HepG2 (cell line): ENCODE results near the gene WDR6. TPM values are rescaled to one million over a fixed set of nuclear protein-coding genes. Genes with fewer than 3 reads are reported as not detected.
A peak's percentile ranks its signal among the peaks of the same experiment; 100 is the strongest.

Source experiments
- CBX1 ChIP-seq: IDR thresholded peaks from one replicate; pipeline ENCODE4 v1.6.1; 2016; ENCODE audit warnings: antibody characterized with exemption, low read depth
- CBX2 ChIP-seq, 2 experiments: fragments of 200-600 bp in 1 of 2; sonication (generic); formaldehyde crosslinking in 1 of 2; IDR thresholded peaks; 2 replicates each; pipeline versions ENCODE4 v1.7.0 to v1.8.1; 2018 to 2022; ENCODE audit warnings: low read depth in 2 of 2, low read length in 1 of 2, mild to moderate bottlenecking in 1 of 2, missing genetic modification reagents in 1 of 2
- DPF2 ChIP-seq: sonication (generic); formaldehyde crosslinking; IDR thresholded peaks from 2 replicates; pipeline ENCODE4 v1.4.0; 2020; ENCODE audit warnings: mild to moderate bottlenecking, low read depth, missing genetic modification reagents, borderline replicate concordance
- DZIP1 ChIP-seq: sonication (generic); formaldehyde crosslinking; IDR thresholded peaks from 2 replicates; pipeline ENCODE4 v1.5.0; 2020; ENCODE audit warnings: mild to moderate bottlenecking, missing genetic modification reagents
- FOXK2 ChIP-seq: fragments of 450-650 bp; IDR thresholded peaks from 2 replicates; pipeline ENCODE4 v1.6.1; 2016
- GPBP1L1 ChIP-seq: sonication (generic); formaldehyde crosslinking; IDR thresholded peaks from 2 replicates; pipeline ENCODE4 v1.5.0; 2020; ENCODE audit warnings: mild to moderate bottlenecking, missing genetic modification reagents
- HBP1 ChIP-seq: IDR thresholded peaks from 2 replicates; pipeline ENCODE4 v1.6.1; 2016; ENCODE audit warnings: low read depth, control low read depth
- HMG20A ChIP-seq: IDR thresholded peaks from 2 replicates; pipeline ENCODE4 v1.6.1; 2016; ENCODE audit warnings: borderline replicate concordance
- HNRNPLL ChIP-seq: fragments of 200-400 bp; formaldehyde crosslinking; IDR thresholded peaks from 2 replicates; pipeline ENCODE4 v1.6.1; 2017; ENCODE audit warnings: mild to moderate bottlenecking, low read depth, low read length; ENCODE audit not compliant: poor library complexity, severe bottlenecking
- MXD4 ChIP-seq: IDR thresholded peaks from 2 replicates; pipeline ENCODE4 v1.6.1; 2016; ENCODE audit warnings: mild to moderate bottlenecking, missing biosample characterization, missing genetic modification reagents
- PHF8 ChIP-seq: sonication (generic); formaldehyde crosslinking; IDR thresholded peaks from 2 replicates; pipeline ENCODE4 v1.5.0; 2020; ENCODE audit warnings: missing genetic modification reagents
- PITX1 ChIP-seq: sonication (generic); formaldehyde crosslinking; IDR thresholded peaks from 2 replicates; pipeline ENCODE4 v1.5.1; 2020; ENCODE audit warnings: mild to moderate bottlenecking, missing genetic modification reagents
- SMARCE1 ChIP-seq: fragments of 450-650 bp; IDR thresholded peaks from 2 replicates; pipeline ENCODE4 v1.6.1; 2017; ENCODE audit warnings: borderline replicate concordance
- TBL1XR1 ChIP-seq: fragments of 150-350 bp; IDR thresholded peaks from 2 replicates; pipeline ENCODE4 v1.6.1; 2014; ENCODE audit warnings: borderline replicate concordance, low read length; ENCODE audit not compliant: partially characterized antibody
- ZMYM2 ChIP-seq: sonication (generic); formaldehyde crosslinking; IDR thresholded peaks from 2 replicates; pipeline ENCODE4 v1.8.0; 2022; ENCODE audit warnings: mild to moderate bottlenecking, missing genetic modification reagents
- ZNF121 ChIP-seq: sonication (generic); formaldehyde crosslinking; IDR thresholded peaks from 2 replicates; pipeline ENCODE4 v1.5.0; 2020; ENCODE audit warnings: mild to moderate bottlenecking, missing genetic modification reagents
- ZNF335 ChIP-seq: sonication (generic); formaldehyde crosslinking; IDR thresholded peaks from 2 replicates; pipeline ENCODE4 v1.4.0; 2020; ENCODE audit warnings: missing genetic modification reagents
- ZNF552 ChIP-seq: sonication (generic); formaldehyde crosslinking; IDR thresholded peaks from 2 replicates; pipeline ENCODE4 v1.9.0; 2022; ENCODE audit warnings: missing genetic modification reagents, mild to moderate bottlenecking, borderline replicate concordance
- ZNF761 ChIP-seq: sonication (generic); formaldehyde crosslinking; conservative IDR thresholded peaks from 2 replicates; pipeline ENCODE4 v1.4.0; 2020; ENCODE audit warnings: mild to moderate bottlenecking, missing genetic modification reagents
- ZNF770 ChIP-seq: sonication (generic); formaldehyde crosslinking; IDR thresholded peaks from 2 replicates; pipeline ENCODE4 v1.5.0; 2020; ENCODE audit warnings: mild to moderate bottlenecking, missing genetic modification reagents
- polyA plus RNA-seq, 8 experiments: library from polyadenylated mRNA; depleted of rRNA in 3 of 8; stranded (reverse) in 7 of 8; unstranded in 1 of 8; fragments of >200 nt; fragmentation: Illumina TruSeq in 4 of 8; extraction: Trizol in 4 of 8; gene quantifications; 2 replicates each; pipeline versions ENCODE4 v1.2.1 to v1.2.3, GENCODE V29; 2011 to 2016; ENCODE audit warnings: low read depth in 4 of 8, missing spikeins in 1 of 8, mixed read lengths in 1 of 8; ENCODE audit not compliant: insufficient read depth in 1 of 8
- total RNA-seq, 5 experiments: library from RNA; depleted of rRNA; stranded (reverse); fragments of >200 nt; fragmentation: Illumina TruSeq; extraction: Trizol; gene quantifications; 2 replicates each; pipeline ENCODE4 v1.2.3, GENCODE V29; 2016; ENCODE audit warnings: low read depth in 1 of 5

Gene WDR6
- total and polyA plus RNA-seq, 2 of the 13 experiments (the other 11 are each of a cell fraction or from before 2014, with no cell fraction given), result 73.4 to 139 TPM

- TF ChIP-seq DZIP1 (CRISPR knock-in tag), result 0 out of 2 replicates have a peak, but pooled peaks have one; percentile 4
- peak; percentile 99 for TF ChIP-seq ZNF121
- TF ChIP-seq CBX1, result no peak
- no peak for TF ChIP-seq ZMYM2 (CRISPR knock-in tag)
- TF ChIP-seq ZNF335 (CRISPR knock-in tag), result no peak
- TF ChIP-seq ZNF770 (CRISPR knock-in tag), result no peak
- TF ChIP-seq HBP1 (CRISPR knock-in tag), result no peak
- TF ChIP-seq PITX1, result 0 out of 2 replicates have a peak, but pooled peaks have one; percentile 37
- no peak for TF ChIP-seq MXD4 (CRISPR knock-in tag)
- TF ChIP-seq PHF8, result peak; percentile 60
- peak; percentile 98 for TF ChIP-seq HNRNPLL
- 0 out of 2 replicates have a peak, but pooled peaks have one; percentile 29 for TF ChIP-seq ZNF552
- TF ChIP-seq TBL1XR1, result no peak
- peak; percentile 81; the same call in 1 of the 2 replicates for TF ChIP-seq ZNF761 (CRISPR knock-in tag)
- no peak for TF ChIP-seq GPBP1L1 (CRISPR knock-in tag)
- TF ChIP-seq DPF2 (CRISPR knock-in tag), result peak; percentile 39; the same call in 1 of the 2 replicates
- TF ChIP-seq CBX2 (IDR thresholded peaks at IDR 0.05; ENCODE audit: low read depth, low read length), result no peak
- no peak for TF ChIP-seq CBX2 (CRISPR knock-in tag; IDR thresholded peaks at IDR 0.05; ENCODE audit: low read depth)
- no peak for TF ChIP-seq FOXK2
- no peak for TF ChIP-seq HMG20A (CRISPR knock-in tag)
- no peak for TF ChIP-seq SMARCE1
Measured at GRCh38 chr3:49017971-49018706, 10.9 kb downstream of the WDR6 start, which contains the start of gene DALRD3 (continued).
